ENCODE data around the gene ZNF580. TPM values are rescaled to one million over a fixed set of nuclear protein-coding genes. Genes with fewer than 3 reads are reported as not detected.

Gene ZNF580
- total and polyA plus RNA-seq, 2 of the 13 experiments (the other 11 are each of a cell fraction or from before 2014, with no cell fraction given), result 4.4 to 6.0 TPM

- TF ChIP-seq DZIP1 (CRISPR knock-in tag; IDR thresholded peaks at IDR 0.05), result no peak
- TF ChIP-seq ZNF780A (CRISPR knock-in tag; IDR thresholded peaks at IDR 0.05), result no peak
- TF ChIP-seq SP5 (CRISPR knock-in tag; IDR thresholded peaks at IDR 0.05; ENCODE audit: borderline replicate concordance, low read depth), result no peak
- no peak for TF ChIP-seq ZSCAN25 (CRISPR knock-in tag; IDR thresholded peaks at IDR 0.05)
- no peak for TF ChIP-seq DRAP1 (CRISPR knock-in tag; IDR thresholded peaks at IDR 0.05)
- no peak for TF ChIP-seq ZGPAT (CRISPR knock-in tag; IDR thresholded peaks at IDR 0.05)
- TF ChIP-seq FOXK2 (IDR thresholded peaks at IDR 0.05), result no peak
- TF ChIP-seq ZNF737 (CRISPR knock-in tag; IDR thresholded peaks at IDR 0.05; ENCODE audit: borderline replicate concordance), result no peak
- no peak for TF ChIP-seq RERE (CRISPR knock-in tag; IDR thresholded peaks at IDR 0.05; ENCODE audit: low read depth)
- 0 out of 2 replicates have a peak, but pooled peaks have one; percentile 33 for TF ChIP-seq EHMT2 (IDR thresholded peaks at IDR 0.05; ENCODE audit: borderline replicate concordance, low read depth, low read length)
- no peak for TF ChIP-seq NCOA5 (CRISPR knock-in tag; IDR thresholded peaks at IDR 0.05)
- no peak for TF ChIP-seq DPF2 (CRISPR knock-in tag; IDR thresholded peaks at IDR 0.05; ENCODE audit: borderline replicate concordance, low read depth)
- TF ChIP-seq NFIB (CRISPR knock-in tag; IDR thresholded peaks at IDR 0.05; ENCODE audit: borderline replicate concordance), result no peak
- TF ChIP-seq BCL6 (CRISPR knock-in tag; IDR thresholded peaks at IDR 0.05), result no peak
- TF ChIP-seq GABPB1 (CRISPR knock-in tag; IDR thresholded peaks at IDR 0.05), result peak; percentile 39
- TF ChIP-seq FIP1L1 (IDR thresholded peaks at IDR 0.05; ENCODE audit: borderline replicate concordance, insufficient read depth, low read depth, low read length), result no peak
- TF ChIP-seq SIX1 (CRISPR knock-in tag; IDR thresholded peaks at IDR 0.05; ENCODE audit: borderline replicate concordance), result no peak
- no peak for TF ChIP-seq HOXA5 (CRISPR knock-in tag; IDR thresholded peaks at IDR 0.05)
- TF ChIP-seq ELF4 (CRISPR knock-in tag; IDR thresholded peaks at IDR 0.05; ENCODE audit: borderline replicate concordance), result no peak
- 0 out of 2 replicates have a peak, but pooled peaks have one; percentile 18 for TF ChIP-seq ETV5 (CRISPR knock-in tag; IDR thresholded peaks at IDR 0.05; ENCODE audit: borderline replicate concordance)
Measured at GRCh38 chr19:55638864-55639359, 1.9 kb upstream of the ZNF580 start (continued).
